H9 (cell line): ENCODE results near the gene COL19A1. TPM values are rescaled to one million over a fixed set of nuclear protein-coding genes. Genes with fewer than 3 reads are reported as not detected.

ENCODE experiments used
- DNase-seq: peaks from one replicate; pipeline ENCODE4 v3.0.0-alpha.2; 2017
- H2AFZ ChIP-seq: one replicate; pipeline ENCODE4 v1.6.1; 2013; ENCODE audit warnings: mild to moderate bottlenecking, low read length, control low read depth, moderate library complexity
- H2AK5ac ChIP-seq: 2 replicates; pipeline ENCODE4 v1.6.1; 2013; ENCODE audit warnings: low read length, control low read depth, mixed read lengths; ENCODE audit not compliant: insufficient read length
- H2BK120ac ChIP-seq: one replicate; pipeline ENCODE4 v1.6.1; 2013; ENCODE audit warnings: low read depth, mild to moderate bottlenecking, low read length, control low read depth, inconsistent platforms; ENCODE audit not compliant: poor library complexity, severe bottlenecking
- H2BK12ac ChIP-seq: 2 replicates; pipeline ENCODE4 v1.6.1; 2013; ENCODE audit warnings: low read length, control low read depth, mixed read lengths, low read depth; ENCODE audit not compliant: insufficient read length
- H2BK15ac ChIP-seq: 2 replicates; pipeline ENCODE4 v1.6.1; 2013; ENCODE audit warnings: low read depth, low read length, control low read depth
- H2BK20ac ChIP-seq: one replicate; pipeline ENCODE4 v1.6.1; 2013; ENCODE audit warnings: low read depth, mild to moderate bottlenecking, low read length, control low read depth, inconsistent platforms; ENCODE audit not compliant: poor library complexity, severe bottlenecking
- H2BK5ac ChIP-seq: 2 replicates; pipeline ENCODE4 v1.6.1; 2013; ENCODE audit warnings: low read length, control low read depth, mixed read lengths; ENCODE audit not compliant: insufficient read length
- H3K14ac ChIP-seq: 2 replicates; pipeline ENCODE4 v1.6.1; 2013; ENCODE audit warnings: low read length, control low read depth; ENCODE audit not compliant: insufficient read depth
- H3K18ac ChIP-seq: 2 replicates; pipeline ENCODE4 v1.6.1; 2013; ENCODE audit warnings: low read depth, mild to moderate bottlenecking, mixed read lengths, low read length, control low read depth; ENCODE audit not compliant: insufficient read length
- H3K23ac ChIP-seq: 2 replicates; pipeline ENCODE4 v1.6.1; 2013; ENCODE audit warnings: low read length, control low read depth, mixed read lengths, low read depth; ENCODE audit not compliant: insufficient read length
- H3K23me2 ChIP-seq: 2 replicates; pipeline ENCODE4 v1.6.1; 2013; ENCODE audit warnings: low read depth, mild to moderate bottlenecking, mixed read lengths, low read length, control low read depth; ENCODE audit not compliant: insufficient read length, poor library complexity, severe bottlenecking
- H3K27ac ChIP-seq: 2 replicates; pipeline ENCODE4 v1.5.1; 2013; ENCODE audit warnings: low read length, control low read depth, mixed read lengths, low read depth; ENCODE audit not compliant: insufficient read length
- H3K27me3 ChIP-seq: 2 replicates; pipeline ENCODE4 v1.6.1; 2013; ENCODE audit warnings: low read length, control low read depth, inconsistent platforms; ENCODE audit not compliant: insufficient read depth
- H3K4ac ChIP-seq: 2 replicates; pipeline ENCODE4 v1.6.1; 2013; ENCODE audit warnings: low read depth, mild to moderate bottlenecking, control low read depth, inconsistent platforms, low read length, moderate library complexity
- H3K4me1 ChIP-seq: 2 replicates; pipeline ENCODE4 v1.6.1; 2013; ENCODE audit warnings: low read length, control low read depth, inconsistent platforms; ENCODE audit not compliant: insufficient read depth
- H3K4me2 ChIP-seq: 2 replicates; pipeline ENCODE4 v1.6.1; 2013; ENCODE audit warnings: low read length, control low read depth, mixed read lengths; ENCODE audit not compliant: insufficient read length, insufficient read depth
- H3K56ac ChIP-seq: 2 replicates; pipeline ENCODE4 v1.6.1; 2013; ENCODE audit warnings: low read depth, mild to moderate bottlenecking, mixed read lengths, low read length, control low read depth; ENCODE audit not compliant: insufficient read length
- H3K79me1 ChIP-seq: 2 replicates; pipeline ENCODE4 v1.6.1; 2013; ENCODE audit warnings: low read depth, mild to moderate bottlenecking, moderate library complexity, low read length, control low read depth, inconsistent platforms; ENCODE audit not compliant: insufficient read depth, poor library complexity, severe bottlenecking
- H3K79me2 ChIP-seq: 2 replicates; pipeline ENCODE4 v1.6.1; 2013; ENCODE audit warnings: low read length, control low read depth, inconsistent platforms; ENCODE audit not compliant: insufficient read depth
- H3K9ac ChIP-seq: 2 replicates; pipeline ENCODE4 v1.6.1; 2013; ENCODE audit warnings: low read length, control low read depth, mixed read lengths; ENCODE audit not compliant: insufficient read length; ENCODE audit errors: extremely low read depth
- H3K9me3 ChIP-seq: one replicate; pipeline ENCODE4 v1.6.1; 2013; ENCODE audit warnings: low read depth, low read length, inconsistent platforms; ENCODE audit not compliant: control insufficient read depth
- H3T11ph ChIP-seq: one replicate; pipeline ENCODE4 v1.6.1; 2013; ENCODE audit warnings: mild to moderate bottlenecking, low read length, control low read depth, inconsistent platforms
- H4K20me1 ChIP-seq: one replicate; pipeline ENCODE4 v1.6.1; 2013; ENCODE audit not compliant: control insufficient read depth, insufficient read length, insufficient read depth
- H4K5ac ChIP-seq: 2 replicates; pipeline ENCODE4 v1.6.1; 2013; ENCODE audit warnings: low read depth, mild to moderate bottlenecking, mixed read lengths, low read length, control low read depth; ENCODE audit not compliant: insufficient read length
- H4K8ac ChIP-seq: replicated peaks from 2 replicates; pipeline ENCODE4 v1.6.1; 2013; ENCODE audit warnings: low read length, control low read depth, mixed read lengths, low read depth; ENCODE audit not compliant: insufficient read length
- H4K91ac ChIP-seq: 2 replicates; pipeline ENCODE4 v1.6.1; 2013; ENCODE audit warnings: low read depth, mild to moderate bottlenecking, moderate library complexity, mixed read lengths, low read length, control low read depth; ENCODE audit not compliant: insufficient read length
- H3K27ac Mint-ChIP-seq, 3 experiments: 2 replicates in 2 of 3; 3 replicates in 1 of 3; pipeline ENCODE4 v1.8.0; 2020 to 2021; ENCODE audit warnings: mixed read lengths in 3 of 3, mild to moderate bottlenecking in 1 of 3, moderate library complexity in 1 of 3
- H3K27me3 Mint-ChIP-seq: 2 replicates; pipeline ENCODE4 v1.8.0; 2021; ENCODE audit warnings: low read depth, mild to moderate bottlenecking, moderate library complexity, mixed read lengths
- H3K36me3 Mint-ChIP-seq, 3 experiments: 2 replicates in 2 of 3; 3 replicates in 1 of 3; pipeline ENCODE4 v1.8.0; 2020 to 2021; ENCODE audit warnings: low read depth in 3 of 3, mixed read lengths in 3 of 3; ENCODE audit not compliant: insufficient read depth in 1 of 3
- H3K4me1 Mint-ChIP-seq, 2 experiments: 2 replicates each; pipeline ENCODE4 v1.8.0; 2020; ENCODE audit warnings: mixed read lengths in 2 of 2
- H3K4me3 Mint-ChIP-seq, 2 experiments: 2 replicates in 1 of 2; 3 replicates in 1 of 2; pipeline ENCODE4 v1.8.0; 2020 to 2021; ENCODE audit warnings: mild to moderate bottlenecking in 2 of 2, mixed read lengths in 2 of 2, moderate library complexity in 1 of 2
- H3K9me3 Mint-ChIP-seq, 2 experiments: 2 replicates in 1 of 2; 3 replicates in 1 of 2; pipeline ENCODE4 v1.8.0; 2020; ENCODE audit warnings: mild to moderate bottlenecking in 2 of 2, mixed read lengths in 2 of 2, moderate library complexity in 1 of 2
- CTCF ChIP-seq: fragments of 200-600 bp; sonication (generic); conservative IDR thresholded peaks from 3 replicates; pipeline ENCODE4 v1.8.0; 2021; ENCODE audit warnings: antibody characterized with exemption, mild to moderate bottlenecking
- WGBS: extraction: QIAGEN DNeasy Blood & Tissue Kit; methylation state at CpG from one replicate; pipeline ENCODE4 v1.1.7; 2013; ENCODE audit warnings: missing lambda C conversion rate, low lambda C conversion rate, mixed read lengths; ENCODE audit not compliant: insufficient read length; ENCODE audit errors: extremely low coverage; 5-methylcytosine and 5-hydroxymethylcytosine counted together
- total RNA-seq: library from RNA; stranded (reverse); gene quantifications from 2 replicates; pipeline ENCODE4 v1.2.1, GENCODE V29; 2021

Gene COL19A1
- total RNA-seq, 1 experiment from 2014 or later, result not detected

- WGBS, result no CpG with 5 or more reads among the region's 3 CpGs
- no peak overlapping the region for H3K9ac ChIP-seq
- H2AK5ac ChIP-seq, result no peak overlapping the region
- no peak overlapping the region for H4K8ac ChIP-seq
- H3T11ph ChIP-seq, result no peak overlapping the region
- Mint-ChIP-seq H3K4me3 (no peak overlapping the region), H3K27ac (no peak overlapping the region), H3K27me3 (no peaks in the 10 kb centered on the region), H3K4me1 (0 out of 4 replicates have a peak, but pooled peaks cover 0 to 3% of the 10 kb centered on the region in 2 experiments), H3K9me3 (no peaks in the 10 kb centered on the region), H3K36me3 (no peaks in the 10 kb centered on the region)
- no peak overlapping the region for H2BK12ac ChIP-seq
- H4K5ac ChIP-seq, result no peak overlapping the region
- H2BK120ac ChIP-seq, result no peak overlapping the region
- H3K27me3 ChIP-seq, result no peaks in the 10 kb centered on the region
- H3K79me1 ChIP-seq, result no peaks in the 10 kb centered on the region
- no peak overlapping the region for H3K18ac ChIP-seq
- H3K23ac ChIP-seq, result no peak overlapping the region
- H3K4me2 ChIP-seq, result no peak overlapping the region
- no peak overlapping the region for H2BK5ac ChIP-seq
- no peaks in the 10 kb centered on the region for H3K4me1 ChIP-seq
- H3K27ac ChIP-seq, result no peak overlapping the region
- no peak overlapping the region for H4K91ac ChIP-seq
- no peak for TF ChIP-seq CTCF
- no peak overlapping the region for H3K14ac ChIP-seq
- no peaks in the 10 kb centered on the region for H4K20me1 ChIP-seq
- H3K4ac ChIP-seq, result no peak overlapping the region
- H2BK15ac ChIP-seq, result no peak overlapping the region
- H3K56ac ChIP-seq, result no peak overlapping the region
- H3K9me3 ChIP-seq, result no peaks in the 10 kb centered on the region
- no peak overlapping the region for H2BK20ac ChIP-seq
- H2AFZ ChIP-seq, result no peak overlapping the region
- DNase-seq, result no peak
- H3K79me2 ChIP-seq, result no peaks in the 10 kb centered on the region
- no peaks in the 10 kb centered on the region for H3K23me2 ChIP-seq
Measured at GRCh38 chr6:69880601-69881000, 14.2 kb downstream of the COL19A1 start.
